SU-DHL-6 (cell line): ENCODE measurements around the gene KIRREL1.

Experiments used
- H2AFZ ChIP-seq: fragments of 200-600 bp; sonication (generic); 2 replicates; pipeline ENCODE4 v1.6.1; 2014; ENCODE audit warnings: low read depth, mild to moderate bottlenecking, moderate library complexity, mixed read lengths, antibody characterized with exemption, low read length; ENCODE audit not compliant: severe bottlenecking
- H3F3A ChIP-seq: fragments of 200-600 bp; shearing (Covaris generic); 2 replicates; pipeline ENCODE4 v1.6.0; 2016; ENCODE audit warnings: antibody characterized with exemption, mild to moderate bottlenecking; ENCODE audit not compliant: insufficient read depth
- H3K27ac ChIP-seq: fragments of 200-600 bp; sonication (generic); 2 replicates; pipeline ENCODE4 v1.5.1; 2016; ENCODE audit warnings: low read depth, mild to moderate bottlenecking, low read length, moderate library complexity, mixed read lengths
- H3K27me3 ChIP-seq: fragments of 200-600 bp; sonication (generic), shearing (Covaris generic); 2 replicates; pipeline ENCODE4 v1.6.0; 2014; ENCODE audit warnings: mild to moderate bottlenecking, low read length
- H3K36me3 ChIP-seq: fragments of 200-600 bp; sonication (generic); 2 replicates; pipeline ENCODE4 v1.6.1; 2014; ENCODE audit warnings: mild to moderate bottlenecking, low read length, mixed read lengths
- H3K4me2 ChIP-seq: fragments of 300-600, 200-600 bp; shearing (Covaris generic), sonication (generic); 2 replicates; pipeline ENCODE4 v1.6.0; 2014; ENCODE audit warnings: low read length, low read depth, mild to moderate bottlenecking; ENCODE audit not compliant: poor library complexity, severe bottlenecking
- H3K4me3 ChIP-seq: fragments of 200-600 bp; sonication (generic); 2 replicates; pipeline ENCODE4 v1.5.1; 2014; ENCODE audit warnings: antibody characterized with exemption, low read length, mild to moderate bottlenecking, mixed read lengths; ENCODE audit not compliant: insufficient read depth, poor library complexity, severe bottlenecking
- H3K79me2 ChIP-seq: fragments of 200-600 bp; sonication (generic); 2 replicates; pipeline ENCODE4 v1.6.1; 2014; ENCODE audit warnings: mild to moderate bottlenecking, low read length, moderate library complexity; ENCODE audit not compliant: insufficient read depth
- H3K9ac ChIP-seq: fragments of 200-600 bp; sonication (generic); 2 replicates; pipeline ENCODE4 v1.7.0; 2014; ENCODE audit warnings: mild to moderate bottlenecking, low read length
- H3K9me2 ChIP-seq: fragments of 200-600 bp; sonication (generic); replicated peaks from 2 replicates; pipeline ENCODE4 v1.6.1; 2014; ENCODE audit warnings: low read length; ENCODE audit not compliant: insufficient read depth
- H3K9me3 ChIP-seq: fragments of 200-600 bp; sonication (generic); 2 replicates; pipeline ENCODE4 v1.6.1; 2014; ENCODE audit warnings: low read length, mixed read lengths; ENCODE audit not compliant: insufficient read depth
- H4K20me1 ChIP-seq: fragments of 200-600 bp; sonication (generic); 2 replicates; pipeline ENCODE4 v1.6.1; 2014; ENCODE audit warnings: low read depth, mild to moderate bottlenecking, antibody characterized with exemption, low read length, moderate library complexity, mixed read lengths
- CTCF ChIP-seq: fragments of 200-600 bp; sonication (generic); IDR thresholded peaks from one replicate; pipeline ENCODE4 v1.5.1; 2017; ENCODE audit warnings: antibody characterized with exemption, mild to moderate bottlenecking, low read length, moderate library complexity; ENCODE audit not compliant: insufficient read depth, poor library complexity, severe bottlenecking
- EZH2phosphoT487 ChIP-seq: fragments of 200-600 bp; sonication (generic), shearing (Covaris generic); conservative IDR thresholded peaks from 2 replicates; pipeline ENCODE4 v1.6.1; 2018; ENCODE audit warnings: mild to moderate bottlenecking, antibody characterized with exemption, low read length, moderate library complexity, mixed read lengths

KIRREL1 gene

GRCh38 chr1:157965584-157965983 is 27.9 kb upstream of the KIRREL1 start:
- H3K9ac ChIP-seq: no peak overlapping the region
- no peaks in the 10 kb centered on the region for H3K27me3 ChIP-seq
- no peak overlapping the region for H2AFZ ChIP-seq
- H3K4me2 ChIP-seq: no peak overlapping the region
- no peaks in the 10 kb centered on the region for H3K79me2 ChIP-seq
- no peaks in the 10 kb centered on the region for H3F3A ChIP-seq
- H3K36me3 ChIP-seq: no peaks in the 10 kb centered on the region
- H3K9me3 ChIP-seq: no peaks in the 10 kb centered on the region
- H3K9me2 ChIP-seq: no peaks in the 10 kb centered on the region
- H4K20me1 ChIP-seq: no peaks in the 10 kb centered on the region
- TF ChIP-seq EZH2phosphoT487: no peak
- no peak for TF ChIP-seq CTCF
- H3K27ac ChIP-seq: no peak overlapping the region
- no peak overlapping the region for H3K4me3 ChIP-seq

- Histone ChIP-seq H3K9ac (no peak overlapping the region), H3K9me2 (no peaks in the 10 kb centered on the region), H3K79me2 (no peaks in the 10 kb centered on the region), H3K4me3 (no peak overlapping the region), H3K9me3 (no peaks in the 10 kb centered on the region), H3K27ac (no peak overlapping the region), H3F3A (no peaks in the 10 kb centered on the region), H3K36me3 (no peaks in the 10 kb centered on the region), H2AFZ (no peak overlapping the region), H3K4me2 (no peak overlapping the region), H4K20me1 (no peaks in the 10 kb centered on the region), H3K27me3 (no peaks in the 10 kb centered on the region)
- no peak for TF ChIP-seq CTCF
- TF ChIP-seq EZH2phosphoT487: no peak
Measured at GRCh38 chr1:157966031-157966537, 27.4 kb upstream of the KIRREL1 start.

- no peak overlapping the region for H3K4me2 ChIP-seq
- TF ChIP-seq CTCF (no peak), EZH2phosphoT487 (no peak)
- no peaks in the 10 kb centered on the region for H3K36me3 ChIP-seq
- H3K27me3 ChIP-seq: no peaks in the 10 kb centered on the region
- no peaks in the 10 kb centered on the region for H4K20me1 ChIP-seq
- no peak overlapping the region for H3K27ac ChIP-seq
- H3K9me2 ChIP-seq: no peaks in the 10 kb centered on the region
- H3K9me3 ChIP-seq: no peaks in the 10 kb centered on the region
- no peaks in the 10 kb centered on the region for H3F3A ChIP-seq
- H3K4me3 ChIP-seq: no peak overlapping the region
- H2AFZ ChIP-seq: no peak overlapping the region
- no peak overlapping the region for H3K9ac ChIP-seq
- no peaks in the 10 kb centered on the region for H3K79me2 ChIP-seq
Measured at GRCh38 chr1:157967205-157967604, 26.2 kb upstream of the KIRREL1 start.

GRCh38 chr1:157968508-157968907 is 24.9 kb upstream of the KIRREL1 start:
- Histone ChIP-seq H2AFZ (no peak overlapping the region), H3K27ac (no peak overlapping the region), H3K79me2 (no peaks in the 10 kb centered on the region), H3K9me3 (no peaks in the 10 kb centered on the region), H4K20me1 (no peaks in the 10 kb centered on the region), H3K9me2 (no peaks in the 10 kb centered on the region), H3K4me3 (no peak overlapping the region), H3F3A (no peaks in the 10 kb centered on the region), H3K36me3 (no peaks in the 10 kb centered on the region), H3K4me2 (no peak overlapping the region), H3K27me3 (no peaks in the 10 kb centered on the region), H3K9ac (no peak overlapping the region)
- TF ChIP-seq CTCF (no peak), EZH2phosphoT487 (no peak)
